SK-N-MC (cell line): ENCODE results near the gene IFI27L1.

Experiments used
- EZH2 ChIP-seq: fragments of 200-600 bp; sonication (generic); IDR thresholded peaks from one replicate; pipeline ENCODE4 v1.6.1; 2017; ENCODE audit warnings: antibody characterized with exemption
- POLR2AphosphoS5 ChIP-seq: IDR thresholded peaks from 2 replicates; pipeline ENCODE4 v1.6.1; 2012; ENCODE audit warnings: mild to moderate bottlenecking, low read depth, low read length, borderline replicate concordance

DNA sequence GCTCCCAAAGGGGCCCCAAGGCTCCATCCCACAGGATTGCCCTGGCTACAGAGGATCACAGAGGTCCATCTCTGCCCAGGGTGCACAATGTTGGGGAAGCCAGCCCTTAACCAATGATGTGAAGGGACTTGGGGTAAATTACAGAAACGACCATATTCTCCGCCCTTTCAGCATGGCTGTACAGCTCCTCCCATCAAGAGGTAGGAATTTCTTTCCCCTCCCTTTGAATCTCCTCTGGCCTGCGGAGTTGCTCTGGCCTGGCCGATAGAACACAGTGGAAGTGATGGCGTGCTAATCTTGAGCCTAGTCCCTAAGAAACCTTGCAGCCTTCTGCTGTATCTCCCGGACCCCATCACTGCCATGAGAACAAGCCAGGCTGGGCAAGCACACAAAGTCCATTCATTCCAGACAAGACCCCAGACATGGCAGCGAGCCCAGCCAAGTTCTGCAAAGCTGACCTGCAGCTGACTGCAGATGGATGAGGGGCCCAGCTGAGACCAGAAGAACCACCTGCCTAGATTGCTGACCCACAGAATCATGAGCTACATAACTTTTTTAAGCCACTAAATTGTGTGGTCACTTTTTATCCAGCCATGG lies 22.5 kb downstream of the IFI27L1 start:
- TF ChIP-seq EZH2 (no peak), POLR2AphosphoS5 (no peak)
